Astrocyte (in vitro differentiated cells and primary cell): ENCODE data around the gene HPGDS. TPM values are rescaled to one million over a fixed set of nuclear protein-coding genes. Genes with fewer than 3 reads are reported as not detected.
"Not testable (repeated sequence)": the region's sequence is repeated elsewhere in the genome, so short reads cannot be mapped to it uniquely, and the experiment has no call there.

Experiments
- DNase-seq: peaks from one replicate; pipeline ENCODE4 v3.0.0-alpha.2; 2010; ENCODE audit warnings: low read depth
- FAIRE-seq: peaks from 2 replicates; lab custom pipeline; 2011; peaks lifted over from hg19 to GRCh38; lab: Jason Lieb, UNC
- H2AFZ ChIP-seq: 2 replicates; pipeline ENCODE4 v1.6.0; 2012; ENCODE audit warnings: low read depth, low read length, inconsistent platforms
- H3K27ac ChIP-seq: 2 replicates; pipeline ENCODE4 v1.5.1; 2011; ENCODE audit warnings: low read depth, low read length, inconsistent platforms
- H3K27me3 ChIP-seq: 2 replicates; pipeline ENCODE4 v1.6.0; 2011; ENCODE audit warnings: low read length, inconsistent platforms; ENCODE audit not compliant: insufficient read depth
- H3K36me3 ChIP-seq: 2 replicates; pipeline ENCODE4 v1.5.1; 2011; ENCODE audit warnings: low read length, inconsistent platforms; ENCODE audit not compliant: insufficient read depth
- H3K4me1 ChIP-seq: 2 replicates; pipeline ENCODE4 v1.5.1; 2011; ENCODE audit warnings: low read length, inconsistent platforms; ENCODE audit not compliant: insufficient read depth
- H3K4me2 ChIP-seq: 2 replicates; pipeline ENCODE4 v1.6.0; 2012; ENCODE audit warnings: low read length, inconsistent platforms
- H3K4me3 ChIP-seq: 2 replicates; pipeline ENCODE4 v1.5.1; 2011; ENCODE audit warnings: low read depth, mild to moderate bottlenecking, low read length, inconsistent platforms; ENCODE audit not compliant: insufficient read depth
- H3K79me2 ChIP-seq: 2 replicates; pipeline ENCODE4 v1.6.0; 2012; ENCODE audit warnings: mild to moderate bottlenecking, low read length, inconsistent platforms; ENCODE audit not compliant: insufficient read depth
- H3K9ac ChIP-seq: 2 replicates; pipeline ENCODE4 v1.6.0; 2012; ENCODE audit warnings: mild to moderate bottlenecking, low read length, inconsistent platforms
- H3K9me3 ChIP-seq: 2 replicates; pipeline ENCODE4 v1.5.1; 2012; ENCODE audit warnings: low read depth, mild to moderate bottlenecking, low read length, inconsistent platforms; ENCODE audit not compliant: insufficient read depth
- H4K20me1 ChIP-seq: 2 replicates; pipeline ENCODE4 v1.6.0; 2012; ENCODE audit warnings: low read length, inconsistent platforms; ENCODE audit not compliant: insufficient read depth
- H3K27ac Mint-ChIP-seq: one replicate; pipeline ENCODE4 v1.8.0; 2021; ENCODE audit warnings: mild to moderate bottlenecking, mixed read lengths; ENCODE audit not compliant: unreplicated experiment
- H3K27me3 Mint-ChIP-seq: one replicate; pipeline ENCODE4 v1.8.0; 2021; ENCODE audit warnings: low read depth, mixed read lengths; ENCODE audit not compliant: unreplicated experiment
- H3K36me3 Mint-ChIP-seq: one replicate; pipeline ENCODE4 v1.8.0; 2021; ENCODE audit warnings: low read depth, mixed read lengths; ENCODE audit not compliant: unreplicated experiment
- H3K4me1 Mint-ChIP-seq: one replicate; pipeline ENCODE4 v1.8.0; 2021; ENCODE audit warnings: low read depth, mixed read lengths; ENCODE audit not compliant: unreplicated experiment
- H3K4me3 Mint-ChIP-seq: one replicate; pipeline ENCODE4 v1.8.0; 2021; ENCODE audit warnings: mild to moderate bottlenecking, moderate library complexity, mixed read lengths; ENCODE audit not compliant: unreplicated experiment
- H3K9me3 Mint-ChIP-seq: one replicate; pipeline ENCODE4 v1.8.0; 2021; ENCODE audit warnings: mild to moderate bottlenecking, mixed read lengths; ENCODE audit not compliant: unreplicated experiment
- EZH2 ChIP-seq: IDR thresholded peaks from 2 replicates; pipeline ENCODE4 v1.6.1; 2012; ENCODE audit warnings: mild to moderate bottlenecking, low read length, inconsistent platforms; ENCODE audit not compliant: insufficient read depth
- total RNA-seq: library from RNA; stranded (reverse); gene quantifications from 2 replicates; pipeline ENCODE4 v1.2.1, GENCODE V29; 2021
- TF ChIP-seq, protein P1 (sequence below): IDR thresholded peaks from 2 replicates; pipeline ENCODE4 v1.5.1; 2011; ENCODE audit warnings: low read depth, mild to moderate bottlenecking, inconsistent platforms, low read length, moderate library complexity; ENCODE audit not compliant: insufficient read depth

HPGDS gene
- total RNA-seq, 1 donor from 2014 or later: not detected

GRCh38 chr4:94332983-94333590, 9.5 kb downstream of the HPGDS start:
- Mint-ChIP-seq H3K4me3 (no peak overlapping the region), H3K27ac (no peak overlapping the region), H3K36me3 (peaks cover 2% of the 10 kb centered on the region), H3K9me3 (no peaks in the 10 kb centered on the region), H3K4me1 (no peaks in the 10 kb centered on the region), H3K27me3 (no peaks in the 10 kb centered on the region)
- Histone ChIP-seq H2AFZ (no peak overlapping the region), H4K20me1 (no peaks in the 10 kb centered on the region), H3K4me1 (no peaks in the 10 kb centered on the region), H3K9me3 (no peaks in the 10 kb centered on the region), H3K9ac (no peak overlapping the region), H3K36me3 (no peaks in the 10 kb centered on the region), H3K27ac (no peak overlapping the region), H3K27me3 (no peaks in the 10 kb centered on the region), H3K4me3 (no peak overlapping the region), H3K4me2 (no peak overlapping the region), H3K79me2 (no peaks in the 10 kb centered on the region)
- TF ChIP-seq, protein P1, sequence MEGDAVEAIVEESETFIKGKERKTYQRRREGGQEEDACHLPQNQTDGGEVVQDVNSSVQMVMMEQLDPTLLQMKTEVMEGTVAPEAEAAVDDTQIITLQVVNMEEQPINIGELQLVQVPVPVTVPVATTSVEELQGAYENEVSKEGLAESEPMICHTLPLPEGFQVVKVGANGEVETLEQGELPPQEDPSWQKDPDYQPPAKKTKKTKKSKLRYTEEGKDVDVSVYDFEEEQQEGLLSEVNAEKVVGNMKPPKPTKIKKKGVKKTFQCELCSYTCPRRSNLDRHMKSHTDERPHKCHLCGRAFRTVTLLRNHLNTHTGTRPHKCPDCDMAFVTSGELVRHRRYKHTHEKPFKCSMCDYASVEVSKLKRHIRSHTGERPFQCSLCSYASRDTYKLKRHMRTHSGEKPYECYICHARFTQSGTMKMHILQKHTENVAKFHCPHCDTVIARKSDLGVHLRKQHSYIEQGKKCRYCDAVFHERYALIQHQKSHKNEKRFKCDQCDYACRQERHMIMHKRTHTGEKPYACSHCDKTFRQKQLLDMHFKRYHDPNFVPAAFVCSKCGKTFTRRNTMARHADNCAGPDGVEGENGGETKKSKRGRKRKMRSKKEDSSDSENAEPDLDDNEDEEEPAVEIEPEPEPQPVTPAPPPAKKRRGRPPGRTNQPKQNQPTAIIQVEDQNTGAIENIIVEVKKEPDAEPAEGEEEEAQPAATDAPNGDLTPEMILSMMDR: peak; percentile 20
- no peak for TF ChIP-seq EZH2
- DNase-seq (no peak), FAIRE-seq (no peak)

- no peak for TF ChIP-seq EZH2
- TF ChIP-seq, protein P1: no peak
- no peak overlapping the region for H3K9ac ChIP-seq
- H3K27me3 Mint-ChIP-seq: no peaks in the 10 kb centered on the region
- peaks cover 14% of the 10 kb centered on the region for H3K9me3 Mint-ChIP-seq
- peaks cover 6% of the 10 kb centered on the region for H3K9me3 ChIP-seq
- DNase-seq (no peak), FAIRE-seq (no peak)
- H3K36me3 ChIP-seq: no peaks in the 10 kb centered on the region
- H3K4me1 Mint-ChIP-seq: no peaks in the 10 kb centered on the region
- no peaks in the 10 kb centered on the region for H3K4me1 ChIP-seq
- no peak overlapping the region for H2AFZ ChIP-seq
- peaks cover 8% of the 10 kb centered on the region for H3K36me3 Mint-ChIP-seq
- H3K27ac Mint-ChIP-seq: no peak overlapping the region
- no peak overlapping the region for H3K4me3 ChIP-seq
- H4K20me1 ChIP-seq: no peaks in the 10 kb centered on the region
- H3K4me3 Mint-ChIP-seq: no peak overlapping the region
- no peak overlapping the region for H3K4me2 ChIP-seq
- H3K27ac ChIP-seq: no peak overlapping the region
- H3K79me2 ChIP-seq: no peaks in the 10 kb centered on the region
- H3K27me3 ChIP-seq: no peaks in the 10 kb centered on the region
Measured at GRCh38 chr4:94329933-94330332, 12.7 kb downstream of the HPGDS start.

- Histone ChIP-seq H3K27ac (no peak overlapping the region), H3K4me2 (no peak overlapping the region), H4K20me1 (no peaks in the 10 kb centered on the region), H3K9me3 (peaks cover 6% of the 10 kb centered on the region), H3K79me2 (no peaks in the 10 kb centered on the region), H3K27me3 (no peaks in the 10 kb centered on the region), H3K4me1 (no peaks in the 10 kb centered on the region), H3K36me3 (no peaks in the 10 kb centered on the region), H3K4me3 (no peak overlapping the region), H3K9ac (no peak overlapping the region), H2AFZ (no peak overlapping the region)
- H3K9me3 Mint-ChIP-seq: peaks cover 36% of the 10 kb centered on the region
- H3K27ac Mint-ChIP-seq: no peak overlapping the region
- peaks cover 5% of the 10 kb centered on the region for H3K27me3 Mint-ChIP-seq
- H3K4me3 Mint-ChIP-seq: no peak overlapping the region
- no peak for FAIRE-seq
- no peaks in the 10 kb centered on the region for H3K4me1 Mint-ChIP-seq
- no peak for DNase-seq
- H3K36me3 Mint-ChIP-seq: peaks cover 8% of the 10 kb centered on the region
- TF ChIP-seq, protein P1: no peak
- no peak for TF ChIP-seq EZH2
Measured at GRCh38 chr4:94325835-94326234, 16.8 kb downstream of the HPGDS start.

GRCh38 chr4:94319927-94320326, 22.7 kb downstream of the HPGDS start:
- H3K27me3 ChIP-seq, H2AFZ ChIP-seq, DNase-seq, H3K9ac ChIP-seq, H3K27ac ChIP-seq, FAIRE-seq, H3K36me3 ChIP-seq, H3K4me1 Mint-ChIP-seq, H3K9me3 ChIP-seq, H3K4me3 ChIP-seq, H3K79me2 ChIP-seq, H3K4me1 ChIP-seq, H3K4me2 ChIP-seq, H3K27me3 Mint-ChIP-seq, H3K4me3 Mint-ChIP-seq, H3K27ac Mint-ChIP-seq, H4K20me1 ChIP-seq, H3K36me3 Mint-ChIP-seq: not testable (repeated sequence)
- H3K9me3 Mint-ChIP-seq: peaks cover 24% of the 10 kb centered on the region
